GM19328 (cell line): ENCODE data around the gene IFNL4.

Source experiments
- ATAC-seq: cut with Tn5 transposase; IDR thresholded peaks from one replicate; pipeline ENCODE4 v1.9.1; 2021; ENCODE audit warnings: mild to moderate bottlenecking, moderate library complexity; ENCODE audit not compliant: unreplicated experiment

IFNL4 gene

GRCh38 chr19:39196860-39197562, 51.6 kb downstream of the IFNL4 start, which contains the start of gene NCCRP1:
Gene NCCRP1 (plus strand): TSS chr19:39196964. CDS start chr19:39196983, 19 bp downstream.
- no peak for ATAC-seq

DNA sequence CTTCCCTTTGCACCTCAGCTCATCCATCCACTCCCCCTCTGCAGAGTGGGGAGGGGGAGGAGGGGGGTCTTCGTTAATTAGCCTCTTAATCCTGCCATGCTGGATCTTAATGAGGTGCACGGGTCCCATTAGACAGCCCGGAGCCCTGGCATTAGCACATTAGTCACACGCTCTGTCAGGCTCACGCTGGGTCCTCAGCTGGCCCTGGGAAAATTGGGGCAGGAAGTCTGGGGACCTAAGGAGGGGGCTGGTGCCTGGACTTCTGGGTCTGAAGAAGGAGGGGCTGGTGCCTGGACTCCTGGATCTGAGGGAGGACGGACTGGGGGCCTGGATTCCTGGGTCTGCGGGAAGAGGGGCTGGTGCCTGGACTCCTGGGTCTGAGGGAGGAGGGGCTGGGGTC, 52.3 kb downstream of the IFNL4 start:
- ATAC-seq: no peak
